ENCODE measurements around the gene NHS. TPM values are rescaled to one million over a fixed set of nuclear protein-coding genes. Genes with fewer than 3 reads are reported as not detected.
"Not testable (repeated sequence)": the region's sequence is repeated elsewhere in the genome, so short reads cannot be mapped to it uniquely, and the experiment has no call there.

NHS gene
- total RNA-seq, 1 donor from 2014 or later: 5.6 TPM

GRCh38 chrX:17496407-17496806 lies 121.4 kb downstream of the NHS start:
- peak; percentile 14 for DNase-seq (ENCODE audit: low spot score)

- DNase-seq (ENCODE audit: low spot score): no peak
Measured at GRCh38 chrX:17497193-17497592, 122.2 kb downstream of the NHS start.

GRCh38 chrX:17499512-17499911 lies 124.5 kb downstream of the NHS start:
- DNase-seq (ENCODE audit: low spot score): no peak

- peak; percentile 53 for DNase-seq (ENCODE audit: low spot score)
Measured at GRCh38 chrX:17500145-17500579, 125.2 kb downstream of the NHS start.

GRCh38 chrX:17501746-17502145 lies 126.7 kb downstream of the NHS start:
- DNase-seq (ENCODE audit: low spot score): no peak

GRCh38 chrX:17506352-17506751 lies 131.4 kb downstream of the NHS start:
- DNase-seq (ENCODE audit: low spot score): not testable (repeated sequence)

GRCh38 chrX:17511556-17511955 lies 136.6 kb downstream of the NHS start:
- no peak for DNase-seq (ENCODE audit: low spot score)

GRCh38 chrX:17519358-17519757 lies 144.4 kb downstream of the NHS start:
- peak; percentile 50 for DNase-seq (ENCODE audit: low spot score)

GRCh38 chrX:17520016-17520615 lies 145.1 kb downstream of the NHS start:
- no peak for DNase-seq (ENCODE audit: low spot score)

GRCh38 chrX:17521871-17522693 lies 147.1 kb downstream of the NHS start:
- DNase-seq (ENCODE audit: low spot score): no peak

- DNase-seq (ENCODE audit: low spot score): no peak
Measured at GRCh38 chrX:17525266-17525665, 150.3 kb downstream of the NHS start.

- DNase-seq (ENCODE audit: low spot score): no peak
Measured at GRCh38 chrX:17525762-17526555, 151.0 kb downstream of the NHS start.

GRCh38 chrX:17527135-17527701 lies 152.2 kb downstream of the NHS start:
- DNase-seq (ENCODE audit: low spot score): peak; percentile 15

- DNase-seq (ENCODE audit: low spot score): no peak
Measured at GRCh38 chrX:17527922-17528321, 152.9 kb downstream of the NHS start.

GRCh38 chrX:17529151-17529745 lies 154.2 kb downstream of the NHS start:
- DNase-seq (ENCODE audit: low spot score): no peak

- no peak for DNase-seq (ENCODE audit: low spot score)
Measured at GRCh38 chrX:17531500-17531899, 156.5 kb downstream of the NHS start.

GRCh38 chrX:17535229-17535628 lies 160.2 kb downstream of the NHS start:
- DNase-seq (ENCODE audit: low spot score): no peak

GRCh38 chrX:17537723-17538243 lies 162.8 kb downstream of the NHS start:
- peak; percentile 44 for DNase-seq (ENCODE audit: low spot score)

GRCh38 chrX:17542123-17542522 lies 167.1 kb downstream of the NHS start:
- no peak for DNase-seq (ENCODE audit: low spot score)

GRCh38 chrX:17544821-17545220 lies 169.8 kb downstream of the NHS start:
- DNase-seq (ENCODE audit: low spot score): peak; percentile 25

GRCh38 chrX:17546356-17546755 lies 171.4 kb downstream of the NHS start:
- no peak for DNase-seq (ENCODE audit: low spot score)
